ENCODE data around the gene NCKAP5. TPM values are rescaled to one million over a fixed set of nuclear protein-coding genes. Genes with fewer than 3 reads are reported as not detected.

NCKAP5 gene
- total and polyA plus RNA-seq, 4 donors: 0.57 to 2.8 (median 2.4) TPM

GRCh38 chr2:132678483-132678882 is 889.8 kb downstream of the NCKAP5 start:
- Histone ChIP-seq H3K9me3 (ENCODE audit: control insufficient read depth in 4 of 4, low read length in 3 of 4) (no peaks in the 10 kb centered on the region), H3K27me3 (ENCODE audit: control insufficient read depth in 4 of 4, insufficient read depth in 4 of 4, low read length in 3 of 4) (no peaks in the 10 kb centered on the region)
- 97% methylated on average over 2 of the region's 2 CpGs for WGBS

GRCh38 chr2:132677661-132678060 is 890.6 kb downstream of the NCKAP5 start:
- 93% methylated on average over 5 of the region's 5 CpGs for WGBS

More at GRCh38 chr2:132678483-132678882, 889.8 kb downstream of the NCKAP5 start:
- no peak for DNase-seq (ENCODE audit: low spot score)
- Histone ChIP-seq H3K9ac (ENCODE audit: low read depth in 1 of 2, low read length in 2 of 2) (no peak overlapping the region), H3K4me3 (ENCODE audit: low read depth in 1 of 3, low read length in 3 of 3) (no peak overlapping the region), H3K27ac (ENCODE audit: low read depth in 1 of 2, low read length in 2 of 2) (no peak overlapping the region), H3K36me3 (ENCODE audit: control insufficient read depth in 4 of 4, insufficient read depth in 3 of 4, low read depth in 1 of 4, low read length in 3 of 4) (no peaks in the 10 kb centered on the region), H3K4me1 (ENCODE audit: control insufficient read depth in 4 of 4, insufficient read depth in 4 of 4, low read length in 3 of 4) (no peaks in the 10 kb centered on the region)
- TF ChIP-seq HNF4G (IDR thresholded peaks at IDR 0.05): no peak
- TF ChIP-seq TAF1 (conservative IDR thresholded peaks at IDR 0.05): no peak

GRCh38 chr2:132676999-132677398 is 891.3 kb downstream of the NCKAP5 start:
- Histone ChIP-seq H3K4me3 (ENCODE audit: low read depth in 1 of 3, low read length in 3 of 3) (no peak overlapping the region), H3K9me3 (ENCODE audit: control insufficient read depth in 4 of 4, low read length in 3 of 4) (no peaks in the 10 kb centered on the region), H3K4me1 (ENCODE audit: control insufficient read depth in 4 of 4, insufficient read depth in 4 of 4, low read length in 3 of 4) (no peaks in the 10 kb centered on the region), H3K27ac (ENCODE audit: low read depth in 1 of 2, low read length in 2 of 2) (no peak overlapping the region), H3K36me3 (ENCODE audit: control insufficient read depth in 4 of 4, insufficient read depth in 3 of 4, low read depth in 1 of 4, low read length in 3 of 4) (no peaks in the 10 kb centered on the region), H3K9ac (ENCODE audit: low read depth in 1 of 2, low read length in 2 of 2) (no peak overlapping the region), H3K27me3 (ENCODE audit: control insufficient read depth in 4 of 4, insufficient read depth in 4 of 4, low read length in 3 of 4) (no peaks in the 10 kb centered on the region)
- no peak for DNase-seq (ENCODE audit: low spot score)
- 75% methylated on average over 2 of the region's 2 CpGs for WGBS
- peak; percentile 35 to 41 for TF ChIP-seq RAD21 (IDR thresholded peaks at IDR 0.05)
- TF ChIP-seq HNF4A (conservative IDR thresholded peaks at IDR 0.05): no peak

More at GRCh38 chr2:132677661-132678060, 890.6 kb downstream of the NCKAP5 start:
- no peak overlapping the region for H3K9ac ChIP-seq (ENCODE audit: low read depth in 1 of 2, low read length in 2 of 2)
- TF ChIP-seq RXRA (IDR thresholded peaks at IDR 0.05) (no peak), RAD21 (IDR thresholded peaks at IDR 0.05) (no peak), TAF1 (conservative IDR thresholded peaks at IDR 0.05) (no peak)
- no peak overlapping the region for H3K4me3 ChIP-seq (ENCODE audit: low read depth in 1 of 3, low read length in 3 of 3)
- no peaks in the 10 kb centered on the region for H3K36me3 ChIP-seq (ENCODE audit: control insufficient read depth in 4 of 4, insufficient read depth in 3 of 4, low read depth in 1 of 4, low read length in 3 of 4)
- no peak for DNase-seq (ENCODE audit: low spot score)
- H3K9me3 ChIP-seq (ENCODE audit: control insufficient read depth in 4 of 4, low read length in 3 of 4): no peaks in the 10 kb centered on the region
- no peaks in the 10 kb centered on the region for H3K27me3 ChIP-seq (ENCODE audit: control insufficient read depth in 4 of 4, insufficient read depth in 4 of 4, low read length in 3 of 4)
- no peaks in the 10 kb centered on the region for H3K4me1 ChIP-seq (ENCODE audit: control insufficient read depth in 4 of 4, insufficient read depth in 4 of 4, low read length in 3 of 4)
- H3K27ac ChIP-seq (ENCODE audit: low read depth in 1 of 2, low read length in 2 of 2): no peak overlapping the region

GRCh38 chr2:132671151-132671835 is 897.0 kb downstream of the NCKAP5 start:
- WGBS: 38% methylated on average over 23 of the region's 23 CpGs
- no peaks in the 10 kb centered on the region for H3K9me3 ChIP-seq (ENCODE audit: control insufficient read depth in 4 of 4, low read length in 3 of 4)
- DNase-seq (ENCODE audit: low spot score): no peak
- H3K36me3 ChIP-seq (ENCODE audit: control insufficient read depth in 4 of 4, insufficient read depth in 3 of 4, low read depth in 1 of 4, low read length in 3 of 4): no peaks in the 10 kb centered on the region
- no peak overlapping the region for H3K27ac ChIP-seq (ENCODE audit: low read depth in 1 of 2, low read length in 2 of 2)
- H3K9ac ChIP-seq (ENCODE audit: low read depth in 1 of 2, low read length in 2 of 2): no peak overlapping the region
- H3K4me3 ChIP-seq (ENCODE audit: low read depth in 1 of 3, low read length in 3 of 3): peak overlapping the region in 2 of 3 donors; percentile 72 to 73
- TF ChIP-seq MAX (IDR thresholded peaks at IDR 0.05): no peak
- no peak for TF ChIP-seq NR2F2 (IDR thresholded peaks at IDR 0.05)
- TF ChIP-seq CTCF (IDR thresholded peaks at IDR 0.05; ENCODE audit: low read depth, low read length, missing input control): no peak
- no peak for TF ChIP-seq RXRA (IDR thresholded peaks at IDR 0.05)
- TF ChIP-seq ATF3 (IDR thresholded peaks at IDR 0.05): no peak
- no peak for TF ChIP-seq RAD21 (IDR thresholded peaks at IDR 0.05)
- TF ChIP-seq HNF4A (conservative IDR thresholded peaks at IDR 0.05): no peak
- no peak for TF ChIP-seq YY1 (IDR thresholded peaks at IDR 0.05)
- no peak for TF ChIP-seq REST (IDR thresholded peaks at IDR 0.05)
- peaks cover 13 to 31% (median 25%) of the 10 kb centered on the region in 4 donors for H3K4me1 ChIP-seq (ENCODE audit: control insufficient read depth in 4 of 4, insufficient read depth in 4 of 4, low read length in 3 of 4)
- peaks cover 0 to 2% (median 0%) of the 10 kb centered on the region in 4 donors for H3K27me3 ChIP-seq (ENCODE audit: control insufficient read depth in 4 of 4, insufficient read depth in 4 of 4, low read length in 3 of 4)
